Measurements from ENCODE around the gene NMT1. TPM values are rescaled to one million over a fixed set of nuclear protein-coding genes. Genes with fewer than 3 reads are reported as not detected.

NMT1 gene
- total RNA-seq, 2 experiments from 2014 or later: 61.1 to 62.2 TPM

DNA sequence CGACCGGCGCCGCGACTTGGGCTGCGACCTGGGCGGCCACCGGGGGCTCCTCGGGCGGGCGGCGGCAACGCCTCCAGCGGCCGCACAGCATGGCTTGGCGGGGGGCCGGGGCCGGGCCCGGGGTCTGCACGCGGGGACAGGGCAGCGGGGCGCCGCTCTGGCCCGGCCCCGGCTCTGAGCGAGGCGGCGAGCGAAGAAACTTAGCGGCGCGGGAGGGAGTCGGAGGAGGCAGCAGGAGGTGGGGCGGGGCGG is 71.1 kb downstream of the NMT1 start, which contains the start of gene PLCD3:
PLCD3 (minus strand) TSS at position 196 of the 252 bp plus-strand sequence; CDS start at position 91, 105 bp downstream.
- CTCF ChIA-PET: interaction anchor here (1.0 to 1.8 kb wide), 3 partner anchors 10 to 65 kb away, joined by 3 to 4 read pairs (median 4); no protein-coding TSS in a partner anchor
- Histone ChIP-seq H3K27ac (ENCODE audit: low read depth in 1 of 2, low read length in 2 of 2) (peak within 1 kb of the TSS; percentile 89 to 94), H3K4me1 (ENCODE audit: insufficient read depth, low read length) (peaks cover 37% of the 10 kb centered on the region), H3K27me3 (ENCODE audit: control insufficient read depth in 1 of 2, insufficient read depth in 2 of 2, low read length in 2 of 2) (no peaks in the 10 kb centered on the region), H3K4me3 (ENCODE audit: low read length) (peak within 1 kb of the TSS; percentile 99), H3K36me3 (ENCODE audit: insufficient read depth, low read length) (no peaks in the 10 kb centered on the region), H3K9me3 (ENCODE audit: control insufficient read depth in 1 of 2, insufficient read depth in 1 of 2, low read length in 2 of 2) (no peaks in the 10 kb centered on the region)
- Mint-ChIP-seq H3K27me3 (no peaks in the 10 kb centered on the region), H3K4me3 (peak within 1 kb of the TSS; percentile 93), H3K27ac (peak within 1 kb of the TSS; percentile 85), H3K36me3 (ENCODE audit: low read depth) (peaks cover 6% of the 10 kb centered on the region), H3K4me1 (ENCODE audit: low read depth) (peaks cover 21% of the 10 kb centered on the region), H3K9me3 (no peaks in the 10 kb centered on the region)
- TF ChIP-seq CTCF (IDR thresholded peaks at IDR 0.05): no peak
- intact Hi-C loops (cut with DNase I, micrococcal nuclease): loop anchor here in 1 of 2 experiments (1.0 to 5.0 kb wide), 3 partner anchors 81 to 357 kb away; partner anchors contain the start of gene DCAKD
- no peak for ATAC-seq (ENCODE audit: poor library complexity)
- peak in 1 of 14 experiments; percentile 67 for DNase-seq
- POLR2A ChIA-PET: interaction anchor here (1.5 to 3.3 kb wide), 2 partner anchors 16 to 71 kb away, joined by 6 to 17 read pairs; partner anchors contain the start of genes HEXIM1 and NMT1

DNA sequence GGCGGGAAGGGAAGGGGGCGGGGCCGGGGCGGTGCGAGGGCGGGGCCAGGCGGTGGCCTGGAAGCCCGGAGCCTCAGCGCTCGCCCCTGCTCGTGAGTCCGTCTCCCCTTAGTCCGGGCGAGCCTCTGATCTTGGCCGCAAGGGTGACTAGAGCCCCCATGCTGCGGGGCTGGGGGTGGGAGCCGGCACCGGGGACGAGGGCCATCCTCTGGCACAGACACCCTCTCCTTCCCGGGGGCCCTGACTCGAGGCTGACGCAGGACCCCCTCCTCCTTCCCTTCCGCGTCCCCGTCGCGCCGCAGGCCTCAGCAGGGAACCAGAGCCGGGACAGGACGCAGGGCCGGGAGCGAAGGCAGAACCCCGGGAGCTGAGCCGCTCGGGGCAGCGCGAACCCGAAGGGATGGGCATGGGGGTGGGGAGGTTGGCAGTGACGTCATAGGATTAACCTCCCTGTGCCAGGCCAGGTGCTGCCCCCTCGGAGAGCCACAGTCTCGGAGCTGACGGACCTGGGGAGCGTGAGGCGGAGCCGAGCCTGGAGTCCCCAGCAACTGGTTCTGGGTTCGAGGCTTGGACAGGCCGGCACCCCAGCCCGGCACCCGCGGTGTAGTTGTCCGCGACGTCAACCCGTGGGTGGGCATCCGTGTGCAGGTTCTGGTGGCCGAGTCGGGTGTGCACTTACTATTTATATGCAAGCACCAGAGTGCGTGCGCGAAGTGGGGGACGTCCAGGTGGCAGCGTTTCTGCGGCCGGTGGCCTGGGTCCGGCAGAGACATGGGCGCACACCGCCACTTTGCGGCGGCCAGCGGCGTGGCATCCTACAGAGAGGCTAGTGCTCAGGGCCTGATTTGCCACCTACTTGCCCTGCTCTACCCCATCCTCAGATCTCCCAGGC is 71.7 kb downstream of the NMT1 start:
- Histone ChIP-seq H3K4me3 (ENCODE audit: low read length) (peak overlapping the region; percentile 99), H3K36me3 (ENCODE audit: insufficient read depth, low read length) (peaks cover 4% of the 10 kb centered on the region), H3K27me3 (ENCODE audit: control insufficient read depth in 1 of 2, insufficient read depth in 2 of 2, low read length in 2 of 2) (no peaks in the 10 kb centered on the region), H3K4me1 (ENCODE audit: insufficient read depth, low read length) (peaks cover 37% of the 10 kb centered on the region), H3K27ac (ENCODE audit: low read depth in 1 of 2, low read length in 2 of 2) (peak overlapping the region; percentile 89 to 94), H3K9me3 (ENCODE audit: control insufficient read depth in 1 of 2, insufficient read depth in 1 of 2, low read length in 2 of 2) (no peaks in the 10 kb centered on the region)
- Mint-ChIP-seq H3K27me3 (no peaks in the 10 kb centered on the region), H3K9me3 (no peaks in the 10 kb centered on the region), H3K4me3 (peak overlapping the region; percentile 93), H3K27ac (peak overlapping the region; percentile 85), H3K4me1 (ENCODE audit: low read depth) (peaks cover 21% of the 10 kb centered on the region), H3K36me3 (ENCODE audit: low read depth) (peaks cover 6% of the 10 kb centered on the region)
- POLR2A ChIA-PET: interaction anchor here (0.6 to 3.3 kb wide), 3 partner anchors 16 to 265 kb away, joined by 3 to 17 read pairs (median 6); partner anchors contain the start of genes HEXIM1 and NMT1
- intact Hi-C loops (cut with DNase I, micrococcal nuclease): loop anchor here in 1 of 2 experiments (1.0 to 5.0 kb wide), 3 partner anchors 82 to 358 kb away; partner anchors contain the start of gene DCAKD
- peak; percentile 83 for TF ChIP-seq CTCF (IDR thresholded peaks at IDR 0.05)
- ATAC-seq (ENCODE audit: poor library complexity) (peak; percentile 44), DNase-seq (peak; percentile 42 to 88 (median 64))
- CTCF ChIA-PET: interaction anchor here (0.7 to 3.8 kb wide), 6 partner anchors 9 to 65 kb away, joined by 3 to 168 read pairs (median 4); partner anchors contain the start of gene HEXIM1

DNA sequence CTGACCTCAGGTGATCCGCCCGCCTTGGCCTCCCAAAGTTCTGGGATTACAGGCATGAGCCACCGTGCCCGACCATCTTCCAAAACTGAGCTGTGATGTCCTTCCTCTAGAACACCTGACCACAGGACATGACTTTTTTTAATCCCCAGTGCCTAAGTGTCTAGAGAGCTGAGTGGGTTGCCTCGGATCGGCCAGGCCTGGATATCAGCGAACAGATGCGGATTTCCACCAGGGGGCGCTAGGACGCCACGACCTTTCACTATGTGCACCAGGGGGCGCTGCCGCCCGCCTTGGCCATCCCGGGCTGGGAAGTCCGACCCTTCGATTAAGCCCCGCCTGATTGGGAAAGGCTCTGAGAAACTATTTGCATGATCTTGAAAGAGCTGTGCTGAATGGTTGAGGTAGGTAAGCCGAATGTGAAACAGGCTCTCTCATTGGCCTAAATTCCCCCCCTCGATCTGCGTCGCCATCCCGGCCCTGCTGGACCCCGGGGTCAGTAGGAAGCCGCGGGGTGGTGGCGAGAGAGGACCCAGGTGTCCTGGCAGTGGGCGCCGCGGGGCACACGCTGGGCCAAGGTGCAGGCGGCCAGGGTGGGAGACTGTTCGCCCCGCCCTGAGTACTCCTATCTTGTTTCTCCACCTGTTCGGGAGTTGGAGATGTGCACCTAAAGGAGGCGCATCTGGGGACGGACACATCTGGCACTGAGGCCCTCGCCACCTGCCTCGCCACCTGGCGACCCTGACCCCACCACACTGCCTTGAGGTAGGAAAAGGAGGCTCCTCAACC is 74.3 kb downstream of the NMT1 start, which contains the start of gene ACBD4:
ACBD4 (plus strand) TSS at position 496 of the 786 bp plus-strand sequence. CDS start 458 bp downstream, outside the sequence.
- intact Hi-C loops (cut with DNase I, micrococcal nuclease): loop anchor here (1.0 to 2.0 kb wide), 6 partner anchors 13 to 250 kb away; partner anchors contain the start of genes HEXIM1 (in 2 of the 2) and HEXIM2 (in 1 of the 2)
- TF ChIP-seq CTCF (IDR thresholded peaks at IDR 0.05): peak; percentile 100
- H3K36me3 Mint-ChIP-seq (ENCODE audit: low read depth): peaks cover 6% of the 10 kb centered on the region
- POLR2A ChIA-PET: interaction anchor here (0.6 to 7.7 kb wide), 16 partner anchors 10 to 215 kb away, joined by 3 to 192 read pairs (median 5); partner anchors contain the start of genes HEXIM1, HEXIM2, MAP3K14 and NMT1
- peak within 1 kb of the TSS; percentile 85 for H3K27ac Mint-ChIP-seq
- Histone ChIP-seq H3K4me1 (ENCODE audit: insufficient read depth, low read length) (peaks cover 37% of the 10 kb centered on the region), H3K27ac (ENCODE audit: low read depth in 1 of 2, low read length in 2 of 2) (peak within 1 kb of the TSS; percentile 43 to 58), H3K4me3 (ENCODE audit: low read length) (peak within 1 kb of the TSS; percentile 87), H3K9me3 (ENCODE audit: control insufficient read depth in 1 of 2, insufficient read depth in 1 of 2, low read length in 2 of 2) (no peaks in the 10 kb centered on the region), H3K27me3 (ENCODE audit: control insufficient read depth in 1 of 2, insufficient read depth in 2 of 2, low read length in 2 of 2) (no peaks in the 10 kb centered on the region), H3K36me3 (ENCODE audit: insufficient read depth, low read length) (peaks cover 11% of the 10 kb centered on the region)
- H3K4me3 Mint-ChIP-seq: peak within 1 kb of the TSS; percentile 94
- peaks cover 26% of the 10 kb centered on the region for H3K4me1 Mint-ChIP-seq (ENCODE audit: low read depth)
- CTCF ChIA-PET: interaction anchor here (0.6 to 3.8 kb wide), 49 partner anchors 9 to 274 kb away, joined by 3 to 168 read pairs (median 5); partner anchors contain the start of genes C1QL1, HEXIM1, HEXIM2 and MAP3K14
- H3K9me3 Mint-ChIP-seq: no peaks in the 10 kb centered on the region
- peak; percentile 94 to 99 (median 98) for DNase-seq
- H3K27me3 Mint-ChIP-seq: no peaks in the 10 kb centered on the region
- ATAC-seq (ENCODE audit: poor library complexity): peak; percentile 88
